Mononuclear cell (primary cell): ENCODE data around the gene GOT1. TPM values are rescaled to one million over a fixed set of nuclear protein-coding genes. Genes with fewer than 3 reads are reported as not detected.

Experiments
- H3K27me3 ChIP-seq: 2 replicates; pipeline ENCODE4 v1.6.0; 2011; ENCODE audit warnings: low read length, control low read depth; ENCODE audit not compliant: insufficient read depth
- H3K4me1 ChIP-seq: 2 replicates; pipeline ENCODE4 v1.5.1; 2011; ENCODE audit warnings: mild to moderate bottlenecking, low read length, control low read depth; ENCODE audit not compliant: insufficient read depth
- H3K4me3 ChIP-seq: 2 replicates; pipeline ENCODE4 v1.5.1; 2011; ENCODE audit warnings: mild to moderate bottlenecking, low read length, moderate library complexity
- H3K9me3 ChIP-seq: 2 replicates; pipeline ENCODE4 v1.5.1; 2011; ENCODE audit warnings: low read depth, mild to moderate bottlenecking, control low read depth, low read length
- total RNA-seq: library from RNA; depleted of rRNA; stranded (reverse); fragments of >200 nt; gene quantifications from one replicate; pipeline ENCODE4 v1.2.3, GENCODE V29; 2012

The GOT1 gene
- total RNA-seq, 1 donor = 2.5 TPM

- H3K9me3 ChIP-seq = no peaks in the 10 kb centered on the region
- H3K4me1 ChIP-seq = no peaks in the 10 kb centered on the region
- H3K4me3 ChIP-seq = no peak overlapping the region
- no peaks in the 10 kb centered on the region for H3K27me3 ChIP-seq
These were observed 63.8 kb downstream of the GOT1 start for GRCh38 chr10:99366666-99367065.

- Histone ChIP-seq H3K4me1 (no peaks in the 10 kb centered on the region), H3K9me3 (no peaks in the 10 kb centered on the region), H3K4me3 (no peak overlapping the region), H3K27me3 (no peaks in the 10 kb centered on the region)
These were observed 64.7 kb downstream of the GOT1 start for GRCh38 chr10:99365736-99366135.

- Histone ChIP-seq H3K27me3 (no peaks in the 10 kb centered on the region), H3K9me3 (no peaks in the 10 kb centered on the region), H3K4me1 (no peaks in the 10 kb centered on the region), H3K4me3 (no peak overlapping the region)
These were observed 65.1 kb downstream of the GOT1 start for GRCh38 chr10:99365311-99365710.

GRCh38 chr10:99364125-99364524, 66.3 kb downstream of the GOT1 start:
- Histone ChIP-seq H3K4me3 (no peak overlapping the region), H3K4me1 (no peaks in the 10 kb centered on the region), H3K9me3 (no peaks in the 10 kb centered on the region), H3K27me3 (no peaks in the 10 kb centered on the region)

DNA sequence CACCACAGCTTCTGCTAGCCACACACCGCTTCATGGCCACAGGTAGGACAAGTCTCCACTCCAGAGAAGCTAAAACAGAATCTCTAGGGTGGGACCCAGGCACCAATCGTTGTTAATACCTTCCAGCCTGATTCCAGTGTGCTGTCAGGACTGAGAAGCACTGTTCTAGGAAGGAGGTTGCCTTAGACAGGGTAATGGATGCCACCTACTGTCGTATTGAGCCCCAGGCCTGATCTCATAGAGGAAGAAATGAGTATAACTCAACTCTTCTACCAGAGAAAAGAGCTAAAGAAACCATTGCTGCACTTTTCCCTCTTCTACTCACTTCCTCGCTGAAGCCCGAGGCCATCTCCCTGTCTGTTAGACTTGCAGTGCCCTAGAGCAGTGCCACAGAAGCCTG, 69.5 kb downstream of the GOT1 start:
- no peak overlapping the region for H3K4me3 ChIP-seq
- no peaks in the 10 kb centered on the region for H3K9me3 ChIP-seq
- no peaks in the 10 kb centered on the region for H3K27me3 ChIP-seq
- H3K4me1 ChIP-seq = no peaks in the 10 kb centered on the region

DNA sequence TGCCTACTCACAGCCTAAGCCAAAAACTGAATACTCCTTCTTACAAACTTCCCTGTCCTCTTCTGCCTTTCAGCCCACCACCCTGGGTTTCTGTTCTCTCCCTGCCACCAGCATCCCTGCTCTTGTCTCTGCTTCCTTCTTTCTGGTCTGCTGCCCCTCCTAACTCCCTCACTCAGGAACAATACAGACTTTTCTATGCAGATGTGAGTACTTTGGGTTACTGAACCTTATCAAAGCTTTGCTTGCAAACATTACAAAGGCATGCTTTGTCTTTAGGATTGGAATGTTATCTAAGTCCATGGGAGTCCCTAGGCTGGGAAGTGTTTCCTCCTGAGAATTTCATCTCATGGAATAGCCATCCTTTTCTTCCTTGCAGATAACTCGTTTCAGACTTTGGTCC, 72.3 kb downstream of the GOT1 start:
- Histone ChIP-seq H3K4me3 (no peak overlapping the region), H3K9me3 (no peaks in the 10 kb centered on the region), H3K27me3 (no peaks in the 10 kb centered on the region), H3K4me1 (no peaks in the 10 kb centered on the region)

GRCh38 chr10:99357691-99358090, 72.7 kb downstream of the GOT1 start:
- no peaks in the 10 kb centered on the region for H3K27me3 ChIP-seq
- H3K4me3 ChIP-seq = no peak overlapping the region
- no peaks in the 10 kb centered on the region for H3K9me3 ChIP-seq
- H3K4me1 ChIP-seq = no peaks in the 10 kb centered on the region

GRCh38 chr10:99353182-99353581, 77.2 kb downstream of the GOT1 start:
- Histone ChIP-seq H3K9me3 (no peaks in the 10 kb centered on the region), H3K4me1 (no peaks in the 10 kb centered on the region), H3K4me3 (no peak overlapping the region), H3K27me3 (no peaks in the 10 kb centered on the region)

GRCh38 chr10:99347672-99348071, 82.8 kb downstream of the GOT1 start:
- Histone ChIP-seq H3K4me1 (no peaks in the 10 kb centered on the region), H3K4me3 (no peak overlapping the region), H3K9me3 (no peaks in the 10 kb centered on the region), H3K27me3 (no peaks in the 10 kb centered on the region)

Other genes starting within 250 kb of the GOT1 start
- not detected for gene HPSE2, start 194.8 kb downstream of the GOT1 start, total RNA-seq
- 0.21 TPM for gene CNNM1, start 101.3 kb downstream of the GOT1 start, total RNA-seq
- gene NKX2-3, start 102.3 kb upstream of the GOT1 start, total RNA-seq = not detected
- gene SLC25A28, start 189.8 kb upstream of the GOT1 start, total RNA-seq = 43.1 TPM
- gene ENTPD7, start 228.9 kb upstream of the GOT1 start, total RNA-seq = 4.6 TPM